CD4-positive, alpha-beta T cell treated with Interleukin-15 for 4 hours (primary cell): ENCODE data around the gene DEFB125.
"Not testable (repeated sequence)": the region's sequence is repeated elsewhere in the genome, so short reads cannot be mapped to it uniquely, and the experiment has no call there.

Experiments used
- DNase-seq: peaks from one replicate; pipeline ENCODE4 v3.0.0-alpha.2; 2020; ENCODE audit warnings: low spot score

DEFB125 gene

GRCh38 chr20:87401-87800, at the start of gene DEFB125:
Gene DEFB125, plus strand, starts transcription at chr20:87672. Its CDS starts 38 bp downstream, at chr20:87710.
- DNase-seq, result no peak

DNA sequence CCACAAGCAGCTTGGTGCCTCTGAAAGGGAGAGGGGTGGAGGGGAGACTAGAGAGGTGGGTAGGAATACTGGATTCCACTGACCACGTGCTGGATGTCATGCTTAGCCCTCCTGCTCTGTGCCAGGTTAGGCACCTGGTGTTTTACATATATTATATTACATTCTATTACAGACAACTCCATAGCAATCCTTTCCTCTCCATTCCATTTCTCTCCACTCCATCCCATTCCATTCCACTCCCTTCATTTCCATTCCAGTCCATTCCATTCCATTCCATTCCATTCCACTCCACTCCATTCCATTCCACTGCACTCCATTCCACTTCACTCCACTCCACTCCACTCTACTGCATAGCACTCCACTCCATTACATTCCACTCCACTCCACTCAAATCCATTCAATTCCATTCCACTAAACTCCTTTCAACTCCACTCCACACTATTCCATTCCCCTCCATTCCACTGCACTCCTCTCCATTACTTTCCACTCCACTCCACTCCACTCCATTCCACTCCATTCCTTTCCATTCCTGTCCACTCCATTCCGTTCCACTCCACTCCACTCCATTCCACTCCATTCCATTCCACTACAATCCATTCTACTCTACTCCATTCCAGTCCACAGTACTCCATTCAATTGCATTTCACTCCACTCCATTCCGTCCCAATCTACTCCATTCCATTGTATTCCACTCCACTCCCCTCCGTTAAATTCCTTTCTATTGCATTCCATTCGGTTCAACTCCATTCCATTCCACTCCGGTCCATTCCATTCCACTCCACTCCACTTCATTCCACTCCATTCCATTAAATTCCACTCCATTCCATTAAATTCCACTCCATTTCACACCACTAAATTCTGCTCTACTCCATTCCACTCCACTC, 27.2 kb upstream of the DEFB125 start:
- DNase-seq, result no peak

- no peak for DNase-seq
Observed at GRCh38 chr20:61230-61629, 26.2 kb upstream of the DEFB125 start.

DNA sequence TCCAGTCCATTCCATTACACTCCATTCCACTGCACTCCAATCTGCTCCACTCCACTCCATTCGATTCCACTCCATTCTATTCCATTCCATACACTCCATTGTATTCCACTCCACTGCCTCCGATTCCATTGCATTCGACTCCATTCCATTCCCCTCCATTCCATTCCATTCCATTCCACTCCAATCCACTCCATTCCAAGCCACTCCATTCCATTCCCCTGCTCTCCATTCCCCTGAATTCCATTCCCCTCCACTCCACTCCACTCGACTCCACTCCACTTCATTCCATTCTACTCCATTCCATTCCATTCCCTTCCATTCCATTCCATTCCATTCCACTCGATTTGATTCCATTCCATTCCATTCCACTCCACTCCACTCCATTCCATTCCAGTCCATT, 25.7 kb upstream of the DEFB125 start:
- DNase-seq, result no peak

GRCh38 chr20:62487-62886, 25.0 kb upstream of the DEFB125 start:
- DNase-seq, result no peak

DNA sequence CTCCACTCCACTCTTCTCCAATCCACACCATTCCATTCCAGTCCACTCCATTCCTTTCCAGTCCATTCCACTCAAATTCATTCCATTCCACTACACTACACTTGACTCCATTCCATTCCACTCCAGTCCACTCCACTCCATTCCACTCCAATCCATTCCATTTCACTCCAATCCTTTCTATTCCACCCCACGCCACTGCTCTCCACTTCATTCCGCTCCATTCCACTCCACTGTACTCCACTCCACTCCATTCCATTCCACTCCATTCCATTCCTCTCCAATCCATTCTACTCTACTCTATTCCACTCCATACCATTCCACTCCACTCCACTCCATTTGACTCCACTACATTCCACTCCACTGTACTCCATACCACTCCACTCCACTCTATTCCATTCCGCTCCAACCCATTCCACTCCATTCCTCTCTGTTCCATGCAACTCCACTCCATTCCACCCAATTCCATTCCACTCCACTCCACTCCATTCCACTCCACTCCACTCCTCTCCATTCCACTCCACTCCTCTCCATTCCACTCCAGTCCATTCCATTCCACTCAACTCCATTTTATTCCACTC, 23.4 kb upstream of the DEFB125 start:
- DNase-seq, result no peak

DNA sequence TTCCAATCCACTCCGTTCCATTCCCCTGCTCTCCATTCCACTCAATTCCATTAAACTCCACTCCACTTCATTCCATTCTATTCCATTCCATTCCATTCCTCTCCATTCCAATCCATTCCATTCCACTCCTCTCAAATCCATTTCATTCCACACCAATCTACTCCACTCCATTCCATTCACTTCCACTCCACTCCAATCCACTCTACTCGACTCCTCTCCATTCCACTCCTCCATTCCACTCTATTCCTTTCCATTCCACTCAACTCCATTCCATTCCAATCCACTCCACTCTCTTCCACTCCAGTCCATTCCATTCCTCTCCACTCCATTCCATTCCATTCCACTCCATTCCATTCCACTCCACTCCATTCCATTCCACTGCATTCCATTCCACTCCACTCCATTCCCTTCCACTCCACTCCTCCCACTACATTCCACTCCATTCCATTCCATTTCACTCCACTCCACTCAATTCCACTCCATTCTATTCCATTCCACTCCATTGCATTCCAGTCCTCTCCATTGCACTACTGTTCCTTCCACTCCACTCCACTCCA, 22.6 kb upstream of the DEFB125 start:
- DNase-seq, result no peak

GRCh38 chr20:77231-77630, 10.2 kb upstream of the DEFB125 start:
- no peak for DNase-seq

- no peak for DNase-seq
Observed at GRCh38 chr20:78338-78737, 9.1 kb upstream of the DEFB125 start.

GRCh38 chr20:79565-79964, 7.9 kb upstream of the DEFB125 start:
- no peak for DNase-seq

DNA sequence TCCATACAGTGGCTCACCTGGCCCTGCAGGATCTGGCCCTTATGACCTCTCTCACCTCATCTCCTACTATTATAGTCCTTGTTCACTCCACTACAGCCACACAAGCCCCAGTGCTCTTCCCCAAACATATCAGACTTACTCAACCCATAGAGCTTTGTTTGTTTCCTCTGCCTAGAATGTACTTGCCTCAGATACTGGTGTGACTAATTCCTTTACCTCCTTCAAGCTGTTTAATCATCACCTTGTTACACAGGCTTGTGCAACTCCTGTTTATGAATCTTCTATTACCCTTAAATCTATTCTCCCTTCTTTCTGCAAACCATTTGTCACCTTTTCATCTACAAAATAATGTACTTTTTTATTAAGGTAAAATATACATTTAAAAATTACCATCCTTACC, 3.2 kb downstream of the DEFB125 start:
- no peak for DNase-seq

- no peak for DNase-seq
Observed at GRCh38 chr20:93641-94040, 6.2 kb downstream of the DEFB125 start.

GRCh38 chr20:95215-95614, 7.7 kb downstream of the DEFB125 start:
- no peak for DNase-seq

DNA sequence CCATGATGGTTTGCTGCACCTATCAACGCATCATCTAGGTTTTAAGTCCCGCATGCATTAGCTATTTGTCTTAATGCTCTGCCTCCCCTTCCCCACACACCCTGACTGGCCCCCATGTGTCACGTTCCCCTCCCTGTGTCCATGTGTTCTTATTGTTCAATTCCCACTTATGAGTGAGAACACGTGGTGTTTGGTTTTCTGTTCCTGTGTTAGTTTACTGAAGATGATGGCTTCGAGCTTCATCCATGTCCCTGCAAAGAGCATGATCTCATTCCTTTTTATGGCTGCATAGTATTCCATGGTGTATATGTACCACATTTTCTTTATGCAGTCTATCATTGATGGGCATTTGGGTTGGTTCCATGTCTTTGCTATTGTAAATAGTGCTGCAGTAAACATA, 10.2 kb downstream of the DEFB125 start:
- not testable (repeated sequence) for DNase-seq

DNA sequence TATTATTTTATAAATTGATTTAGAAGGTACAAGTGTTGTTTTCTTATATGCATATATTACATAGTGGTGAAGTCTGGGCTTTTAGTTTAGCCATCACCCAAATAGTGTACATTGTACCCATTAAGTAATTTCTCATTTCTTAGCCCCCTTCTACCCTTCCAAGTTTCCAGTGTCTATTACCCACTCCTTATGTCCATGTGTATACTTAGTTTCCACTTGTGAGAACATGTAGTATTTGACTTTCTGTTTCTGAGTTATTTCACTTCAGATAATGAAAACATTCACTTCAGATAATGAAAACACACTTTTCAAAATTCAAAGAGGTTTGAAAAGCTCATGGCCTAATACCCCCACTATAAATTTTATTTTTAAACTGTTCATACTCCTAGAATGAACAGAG, 14.5 kb downstream of the DEFB125 start:
- no peak for DNase-seq

DNA sequence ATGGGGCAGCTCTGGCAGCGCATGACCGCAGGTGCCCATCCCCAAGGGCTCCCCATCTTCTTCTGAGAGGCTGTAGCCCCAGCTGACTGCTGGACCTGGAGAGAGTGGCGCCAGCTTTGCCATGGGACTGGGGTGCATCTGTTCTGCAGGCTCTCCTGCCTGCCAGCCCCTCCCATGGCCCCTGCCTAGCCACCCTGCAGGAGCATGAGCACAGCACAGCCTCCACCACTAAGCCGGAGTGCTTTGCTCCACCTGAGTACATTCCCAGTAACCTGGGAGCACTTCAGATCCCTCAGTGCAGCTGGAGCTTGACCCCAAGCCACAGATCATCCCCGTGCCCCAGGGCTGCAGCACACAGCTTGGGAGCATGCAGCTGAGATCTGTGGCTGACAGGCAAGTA, 16.0 kb downstream of the DEFB125 start:
- no peak for DNase-seq

DNA sequence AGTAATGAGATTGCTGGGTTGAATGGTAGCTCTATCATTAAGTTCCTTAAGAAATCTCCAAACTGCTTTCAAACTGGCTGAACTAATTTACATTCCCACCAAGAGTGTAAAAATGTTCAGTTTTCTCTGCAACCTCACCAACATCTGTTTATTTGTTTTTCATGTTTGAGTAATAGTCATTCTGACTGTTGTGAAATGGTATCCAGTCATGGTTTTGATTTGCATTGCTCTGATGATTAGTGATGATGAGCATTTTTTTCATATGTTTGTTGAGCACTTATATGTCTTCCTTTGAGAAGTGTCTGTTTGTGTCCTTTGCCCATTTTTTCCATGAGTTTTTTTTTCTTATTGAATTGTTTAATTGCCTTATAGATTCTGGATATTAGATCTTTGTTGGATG, 24.9 kb downstream of the DEFB125 start:
- DNase-seq, result no peak

DNA sequence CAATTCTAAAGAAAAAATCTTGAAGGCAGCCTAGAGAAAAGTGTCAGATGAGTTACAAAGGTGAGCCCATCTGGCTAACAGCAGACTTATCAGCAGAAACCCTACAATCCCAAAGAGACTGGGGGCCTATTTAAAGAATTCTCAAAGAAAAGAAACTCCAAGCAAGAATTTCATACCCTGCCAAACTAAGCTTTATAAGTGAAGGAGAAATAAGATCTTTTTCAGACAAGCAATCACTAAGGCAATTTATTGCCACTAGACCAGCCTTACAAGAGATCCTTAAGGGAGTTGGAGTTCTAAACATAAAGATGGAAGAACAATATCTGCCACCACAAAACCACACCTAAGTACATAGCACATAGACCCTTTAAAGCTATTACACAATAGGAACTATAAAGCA, 30.0 kb downstream of the DEFB125 start:
- no peak for DNase-seq

- not testable (repeated sequence) for DNase-seq
Observed at GRCh38 chr20:129786-130323, 42.4 kb downstream of the DEFB125 start.

DNA sequence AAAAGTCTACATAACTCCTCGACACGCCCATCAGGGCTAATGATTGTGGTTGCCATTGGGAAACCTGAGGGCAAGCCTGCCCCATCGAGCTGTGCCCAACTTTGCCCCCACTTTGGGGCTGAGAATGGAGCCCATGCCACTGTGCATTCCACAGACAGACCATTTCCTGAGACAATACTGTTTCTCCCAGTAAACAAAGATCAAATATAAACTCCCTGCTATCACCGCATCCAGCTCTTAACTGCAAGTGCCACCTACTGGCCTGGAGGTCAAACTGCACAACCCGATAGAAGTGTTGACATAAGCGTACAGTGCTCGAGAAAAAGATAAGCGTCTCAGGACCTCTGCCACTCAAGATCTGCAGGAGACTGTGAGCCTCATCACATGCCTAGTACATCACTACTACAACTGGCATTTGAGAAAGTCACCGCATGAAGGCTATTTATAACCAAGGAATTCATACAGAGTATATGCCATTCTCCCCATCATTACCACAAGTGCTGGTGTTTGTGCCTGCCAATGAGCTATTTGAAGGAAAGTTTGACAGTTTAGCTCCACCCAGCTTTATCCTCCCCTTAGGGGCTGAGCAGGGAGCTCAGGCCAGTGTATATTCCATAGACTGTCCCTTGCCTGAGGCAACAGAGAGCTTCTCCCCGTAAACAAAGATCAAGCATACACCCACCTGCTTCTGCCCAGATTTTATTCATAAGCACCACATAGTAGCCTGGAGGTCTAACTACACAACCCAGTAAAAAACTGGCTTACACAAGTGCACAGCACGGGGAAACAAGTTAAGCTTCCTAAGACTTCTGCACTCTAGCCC, 50.4 kb downstream of the DEFB125 start:
- DNase-seq, result no peak

- no peak for DNase-seq
Observed at GRCh38 chr20:142290-142689, 54.8 kb downstream of the DEFB125 start, which contains the start of gene DEFB126. Gene DEFB126, plus strand, starts transcription at chr20:142590. Its CDS starts 39 bp downstream, at chr20:142629.

DNA sequence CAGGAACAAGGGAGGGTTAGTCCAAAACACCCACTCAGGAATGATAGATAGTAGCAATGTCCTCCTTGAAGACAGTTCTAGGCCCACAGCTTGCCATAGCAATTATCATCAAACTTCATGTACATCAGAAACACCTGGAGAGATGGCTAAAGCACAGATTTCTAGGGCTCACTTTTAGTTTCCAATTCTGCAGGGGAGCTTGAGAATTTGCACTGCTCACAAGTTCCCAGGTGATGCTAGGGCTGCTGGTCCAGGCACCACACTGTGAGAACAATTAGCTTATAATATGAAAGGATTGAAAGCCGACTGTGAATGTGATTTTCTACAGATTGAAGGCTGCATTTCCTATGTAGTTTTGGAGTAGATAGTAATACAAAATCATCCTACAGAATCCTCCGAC, 58.4 kb downstream of the DEFB125 start:
- no peak for DNase-seq
